ENCODE data around the gene HHEX.

DNA sequence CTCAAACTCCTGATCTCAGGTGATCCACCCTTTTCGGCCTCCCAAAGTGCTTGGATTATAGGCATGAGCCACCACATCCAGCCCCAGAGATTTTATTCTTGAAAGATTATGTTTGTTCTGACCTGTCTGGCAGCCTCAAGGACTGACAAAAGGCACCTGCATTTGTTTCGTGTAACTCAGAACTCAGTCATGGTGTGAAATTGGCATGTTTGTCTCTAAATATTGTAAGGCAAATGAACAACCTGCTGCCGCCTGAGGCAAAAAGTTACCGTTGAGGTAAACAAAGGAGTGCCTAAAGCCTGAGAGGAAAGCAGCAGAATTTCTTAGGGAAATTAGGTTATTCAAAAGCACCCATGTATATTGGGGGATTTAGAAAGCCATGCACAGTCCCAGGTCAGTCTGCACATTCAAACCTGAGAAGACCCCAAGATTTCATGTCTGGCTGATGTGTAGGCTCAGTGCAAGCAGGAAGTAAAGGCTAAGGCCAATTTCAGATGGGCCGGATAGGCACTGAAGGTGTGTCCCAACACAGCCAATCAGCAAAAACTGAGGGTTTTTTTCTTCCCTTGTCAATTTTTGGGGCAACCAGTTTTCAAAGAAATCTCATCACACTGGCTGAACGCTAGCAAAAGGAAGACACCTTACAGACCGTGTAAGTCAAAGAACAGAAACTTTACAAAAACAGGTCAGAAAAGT, 33.3 kb upstream of the HHEX start:
- TF ChIP-seq CTCF (IDR thresholded peaks at IDR 0.05 in 2 of 3, conservative IDR thresholded peaks at IDR 0.05 in 1 of 3; ENCODE audit: borderline replicate concordance in 1 of 3, insufficient read depth in 1 of 3, low read depth in 2 of 3, low read length in 2 of 3): no peak
- no peak for TF ChIP-seq TCF7L2 (IDR thresholded peaks at IDR 0.05; ENCODE audit: borderline replicate concordance, extremely low read depth, insufficient read depth, insufficient read length)
- no peak for TF ChIP-seq SIN3A (IDR thresholded peaks at IDR 0.05; ENCODE audit: low read depth)
- no peak for TF ChIP-seq EZH2 (IDR thresholded peaks at IDR 0.05)
- TF ChIP-seq RAD21 (IDR thresholded peaks at IDR 0.05; ENCODE audit: low read depth): no peak
- TF ChIP-seq, protein P1, sequence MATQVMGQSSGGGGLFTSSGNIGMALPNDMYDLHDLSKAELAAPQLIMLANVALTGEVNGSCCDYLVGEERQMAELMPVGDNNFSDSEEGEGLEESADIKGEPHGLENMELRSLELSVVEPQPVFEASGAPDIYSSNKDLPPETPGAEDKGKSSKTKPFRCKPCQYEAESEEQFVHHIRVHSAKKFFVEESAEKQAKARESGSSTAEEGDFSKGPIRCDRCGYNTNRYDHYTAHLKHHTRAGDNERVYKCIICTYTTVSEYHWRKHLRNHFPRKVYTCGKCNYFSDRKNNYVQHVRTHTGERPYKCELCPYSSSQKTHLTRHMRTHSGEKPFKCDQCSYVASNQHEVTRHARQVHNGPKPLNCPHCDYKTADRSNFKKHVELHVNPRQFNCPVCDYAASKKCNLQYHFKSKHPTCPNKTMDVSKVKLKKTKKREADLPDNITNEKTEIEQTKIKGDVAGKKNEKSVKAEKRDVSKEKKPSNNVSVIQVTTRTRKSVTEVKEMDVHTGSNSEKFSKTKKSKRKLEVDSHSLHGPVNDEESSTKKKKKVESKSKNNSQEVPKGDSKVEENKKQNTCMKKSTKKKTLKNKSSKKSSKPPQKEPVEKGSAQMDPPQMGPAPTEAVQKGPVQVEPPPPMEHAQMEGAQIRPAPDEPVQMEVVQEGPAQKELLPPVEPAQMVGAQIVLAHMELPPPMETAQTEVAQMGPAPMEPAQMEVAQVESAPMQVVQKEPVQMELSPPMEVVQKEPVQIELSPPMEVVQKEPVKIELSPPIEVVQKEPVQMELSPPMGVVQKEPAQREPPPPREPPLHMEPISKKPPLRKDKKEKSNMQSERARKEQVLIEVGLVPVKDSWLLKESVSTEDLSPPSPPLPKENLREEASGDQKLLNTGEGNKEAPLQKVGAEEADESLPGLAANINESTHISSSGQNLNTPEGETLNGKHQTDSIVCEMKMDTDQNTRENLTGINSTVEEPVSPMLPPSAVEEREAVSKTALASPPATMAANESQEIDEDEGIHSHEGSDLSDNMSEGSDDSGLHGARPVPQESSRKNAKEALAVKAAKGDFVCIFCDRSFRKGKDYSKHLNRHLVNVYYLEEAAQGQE (IDR thresholded peaks at IDR 0.05; ENCODE audit: low read depth): no peak
- TF ChIP-seq, protein P2, sequence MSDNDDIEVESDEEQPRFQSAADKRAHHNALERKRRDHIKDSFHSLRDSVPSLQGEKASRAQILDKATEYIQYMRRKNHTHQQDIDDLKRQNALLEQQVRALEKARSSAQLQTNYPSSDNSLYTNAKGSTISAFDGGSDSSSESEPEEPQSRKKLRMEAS (IDR thresholded peaks at IDR 0.05): no peak
- no peak for TF ChIP-seq POLR2AphosphoS5 (IDR thresholded peaks at IDR 0.05; ENCODE audit: low read depth, low read length)
- TF ChIP-seq POLR2A (IDR thresholded peaks at IDR 0.05; ENCODE audit: borderline replicate concordance, extremely low read depth, insufficient read depth, insufficient read length): no peak
- TF ChIP-seq, protein P3, sequence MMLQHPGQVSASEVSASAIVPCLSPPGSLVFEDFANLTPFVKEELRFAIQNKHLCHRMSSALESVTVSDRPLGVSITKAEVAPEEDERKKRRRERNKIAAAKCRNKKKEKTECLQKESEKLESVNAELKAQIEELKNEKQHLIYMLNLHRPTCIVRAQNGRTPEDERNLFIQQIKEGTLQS (IDR thresholded peaks at IDR 0.05): no peak
- TF ChIP-seq CBX3 (IDR thresholded peaks at IDR 0.05; ENCODE audit: low read depth): no peak
- no peak for TF ChIP-seq ZNF274 (IDR thresholded peaks at IDR 0.05; ENCODE audit: low read depth, low read length)
